Measurements from ENCODE around the gene RIPK4.

- no peak for TF ChIP-seq CTCF (IDR thresholded peaks at IDR 0.05)
- no peak for TF ChIP-seq EZH2 (IDR thresholded peaks at IDR 0.05; ENCODE audit: borderline replicate concordance, insufficient read depth, low read depth, low read length, poor library complexity, severe bottlenecking)
Measured at GRCh38 chr21:41764558-41765419, 2.1 kb downstream of the RIPK4 start.

Data from B cell (primary cell).